IMR-90 (cell line): Measurements from ENCODE around the gene DENND6B. TPM values are rescaled to one million over a fixed set of nuclear protein-coding genes. Genes with fewer than 3 reads are reported as not detected.

Source experiments
- ATAC-seq: fragments of 200-7000 bp; cut with Tn5 transposase; 2 replicates; pipeline ENCODE4 v1.9.1; 2020; ENCODE audit warnings: low read depth, mild to moderate bottlenecking, moderate library complexity
- BruUV-seq: library from RNA; stranded (reverse); fragments of 400-500 nt; replicated peaks from 2 replicates; lab custom pipeline; 2021; lab: Mats Ljungman, UMichigan
- CTCF ChIA-PET: fragments of 300-600 bp; formaldehyde crosslinking; extraction: SDS; loops from one replicate; lab custom pipeline; 2021; ENCODE audit warnings: antibody characterized with exemption; lab: Yijun Ruan, JAX
- POLR2A ChIA-PET: fragments of 300-600 bp; sonication (Branson Sonifier 250); formaldehyde crosslinking; loops from one replicate; lab custom pipeline; 2022; ENCODE audit warnings: antibody characterized with exemption; ENCODE audit not compliant: unreplicated experiment; lab: Charles Lee
- DNase-seq: peaks from one replicate; pipeline ENCODE4 v3.0.0; 2013
- H2AFZ ChIP-seq: replicated peaks from 2 replicates; pipeline ENCODE3; 2013; ENCODE audit warnings: low read length, mild to moderate bottlenecking; ENCODE audit not compliant: poor library complexity
- H2AK5ac ChIP-seq: 2 replicates; pipeline ENCODE4 v1.6.1; 2013; ENCODE audit warnings: low read depth, low read length, inconsistent platforms
- H2AK9ac ChIP-seq: replicated peaks from 2 replicates; pipeline ENCODE3; 2013; ENCODE audit warnings: mild to moderate bottlenecking, low read depth, low read length, moderate library complexity; ENCODE audit not compliant: poor library complexity
- H2BK120ac ChIP-seq: 2 replicates; pipeline ENCODE4 v1.6.1; 2013; ENCODE audit warnings: low read depth, low read length, inconsistent platforms
- H2BK15ac ChIP-seq: 3 replicates; pipeline ENCODE4 v1.6.1; 2013; ENCODE audit warnings: low read depth, low read length, inconsistent platforms
- H2BK20ac ChIP-seq: 2 replicates; pipeline ENCODE4 v1.6.1; 2013; ENCODE audit warnings: low read depth, mild to moderate bottlenecking, inconsistent platforms, low read length, moderate library complexity
- H2BK5ac ChIP-seq: 2 replicates; pipeline ENCODE4 v1.6.1; 2013; ENCODE audit warnings: mild to moderate bottlenecking, low read depth, low read length, inconsistent platforms; ENCODE audit not compliant: poor library complexity, severe bottlenecking
- H3K14ac ChIP-seq: replicated peaks from 2 replicates; pipeline ENCODE4 v1.6.1; 2013; ENCODE audit warnings: low read depth, low read length, inconsistent platforms
- H3K18ac ChIP-seq: 2 replicates; pipeline ENCODE4 v1.6.1; 2013; ENCODE audit warnings: low read depth, low read length, control low read depth
- H3K23ac ChIP-seq: 2 replicates; pipeline ENCODE4 v1.6.1; 2013; ENCODE audit warnings: low read depth, low read length, inconsistent platforms
- H3K27ac ChIP-seq: 2 replicates; pipeline ENCODE4 v1.5.1; 2013; ENCODE audit warnings: mild to moderate bottlenecking, control low read depth, low read length; ENCODE audit not compliant: insufficient read depth
- H3K27me3 ChIP-seq: 2 replicates; pipeline ENCODE4 v1.6.1; 2013; ENCODE audit warnings: low read length; ENCODE audit not compliant: control insufficient read depth, insufficient read depth
- H3K36me3 ChIP-seq: 2 replicates; pipeline ENCODE4 v1.6.1; 2013; ENCODE audit warnings: low read length, mixed read lengths; ENCODE audit not compliant: control insufficient read depth, insufficient read depth
- H3K4ac ChIP-seq: 2 replicates; pipeline ENCODE4 v1.6.1; 2013; ENCODE audit warnings: low read depth, low read length, inconsistent platforms
- H3K4me1 ChIP-seq: 2 replicates; pipeline ENCODE4 v1.6.1; 2013; ENCODE audit warnings: low read length, mixed read lengths; ENCODE audit not compliant: control insufficient read depth, insufficient read depth
- H3K4me2 ChIP-seq: 2 replicates; pipeline ENCODE4 v1.6.1; 2013; ENCODE audit warnings: low read depth, mild to moderate bottlenecking, control low read depth, low read length, moderate library complexity
- H3K4me3 ChIP-seq: 2 replicates; pipeline ENCODE4 v1.5.1; 2013; ENCODE audit warnings: low read depth, mild to moderate bottlenecking, control low read depth, low read length, moderate library complexity; ENCODE audit not compliant: insufficient read depth
- H3K56ac ChIP-seq: 2 replicates; pipeline ENCODE4 v1.6.1; 2013; ENCODE audit warnings: low read length, inconsistent platforms; ENCODE audit not compliant: insufficient read depth; ENCODE audit errors: extremely low read depth
- H3K79me1 ChIP-seq, 2 experiments: 2 replicates each; pipeline ENCODE4 v1.6.1; 2013; ENCODE audit warnings: low read length in 2 of 2, inconsistent platforms in 1 of 2, low read depth in 1 of 2
- H3K9ac ChIP-seq: 2 replicates; pipeline ENCODE4 v1.6.1; 2013; ENCODE audit warnings: low read depth, low read length, control low read depth
- H3K9me1 ChIP-seq: 2 replicates; pipeline ENCODE4 v1.6.1; 2013; ENCODE audit warnings: low read length, inconsistent platforms; ENCODE audit not compliant: insufficient read depth
- H3K9me3 ChIP-seq: 2 replicates; pipeline ENCODE4 v1.6.1; 2013; ENCODE audit warnings: low read length; ENCODE audit not compliant: control insufficient read depth, insufficient read depth
- H4K20me1 ChIP-seq: 2 replicates; pipeline ENCODE4 v1.6.1; 2013; ENCODE audit warnings: low read length, inconsistent platforms; ENCODE audit not compliant: insufficient read depth
- H4K5ac ChIP-seq: 2 replicates; pipeline ENCODE4 v1.6.1; 2013; ENCODE audit warnings: mild to moderate bottlenecking, low read depth, low read length, control low read depth
- H4K8ac ChIP-seq, 2 experiments: 2 replicates each; pipeline ENCODE4 v1.6.1; 2013; ENCODE audit warnings: low read depth in 2 of 2, low read length in 2 of 2, control low read depth in 1 of 2, inconsistent platforms in 1 of 2
- H4K91ac ChIP-seq: 2 replicates; pipeline ENCODE4 v1.6.1; 2013; ENCODE audit warnings: low read depth, low read length, inconsistent platforms; ENCODE audit not compliant: insufficient read depth
- CEBPB ChIP-seq: IDR thresholded peaks from 2 replicates; pipeline ENCODE4 v1.6.1; 2012; ENCODE audit warnings: low read depth, low read length, improper control_type of control experiment
- CHD1 ChIP-seq: IDR thresholded peaks from 2 replicates; pipeline ENCODE4 v1.6.1; 2012; ENCODE audit warnings: low read depth, low read length, improper control_type of control experiment
- ELK1 ChIP-seq: fragments of 150-350 bp; IDR thresholded peaks from 2 replicates; pipeline ENCODE4 v1.6.1; 2016; ENCODE audit warnings: low read depth, mild to moderate bottlenecking, low read length, moderate library complexity, borderline replicate concordance
- MAFK ChIP-seq: IDR thresholded peaks from 2 replicates; pipeline ENCODE4 v1.6.1; 2012; ENCODE audit warnings: low read depth, low read length, improper control_type of control experiment
- MXI1 ChIP-seq: IDR thresholded peaks from 2 replicates; pipeline ENCODE4 v1.6.1; 2012; ENCODE audit warnings: low read depth, mild to moderate bottlenecking, low read length, moderate library complexity, borderline replicate concordance
- NFE2L2 ChIP-seq: fragments of 150-350 bp; IDR thresholded peaks from 2 replicates; pipeline ENCODE4 v1.6.1; 2016; ENCODE audit warnings: low read depth, mild to moderate bottlenecking, low read length
- POLR2A ChIP-seq: IDR thresholded peaks from 2 replicates; pipeline ENCODE4 v1.6.1; 2012; ENCODE audit warnings: mild to moderate bottlenecking, low read depth, low read length
- RCOR1 ChIP-seq: IDR thresholded peaks from 2 replicates; pipeline ENCODE4 v1.6.1; 2012; ENCODE audit warnings: mild to moderate bottlenecking, low read length, improper control_type of control experiment; ENCODE audit not compliant: insufficient replicate concordance
- RFX5 ChIP-seq: IDR thresholded peaks from 2 replicates; pipeline ENCODE4 v1.8.0; 2012; ENCODE audit warnings: low read depth, mild to moderate bottlenecking, low read length, moderate library complexity
- WGBS, 2 experiments: methylation state at CpG; one replicate each; pipeline versions ENCODE4 v1.1.5 to v1.1.7; 2013; ENCODE audit warnings: missing lambda C conversion rate in 2 of 2; ENCODE audit not compliant: insufficient read length in 1 of 2; ENCODE audit errors: extremely low coverage in 2 of 2; 5-methylcytosine and 5-hydroxymethylcytosine counted together
- dilution Hi-C: fragments of 300-500 bp; cut with HindIII; formaldehyde crosslinking; loops from one replicate; pipeline ENCODE4 v1.14.3; 2018; ENCODE audit warnings: low sequenced_read_pairs; ENCODE audit not compliant: unreplicated experiment
- in situ Hi-C: fragments of 300-500 bp; cut with MboI; formaldehyde crosslinking; loops from 3 replicates; pipeline ENCODE4 v1.14.3; 2019; ENCODE audit warnings: low sequenced_read_pairs, inconsistent platforms, mixed read lengths
- intact Hi-C: fragments of 100-400 bp; cut with micrococcal nuclease; formaldehyde crosslinking; loops from 2 replicates; pipeline ENCODE4 v1.10.0; 2022
- polyA plus RNA-seq, 3 experiments: library from polyadenylated mRNA; depleted of rRNA; stranded (reverse); fragments of >200 nt; gene quantifications; 2 replicates each; pipeline ENCODE4 v1.2.3, GENCODE V29; 2012; ENCODE audit warnings: low replicate concordance in 1 of 3
- total RNA-seq: library from RNA; depleted of rRNA; stranded (reverse); fragments of >200 nt; gene quantifications from 2 replicates; pipeline ENCODE4 v1.2.3, GENCODE V29; 2012

Gene DENND6B
- total and polyA plus RNA-seq, 2 of the 4 experiments (the other 2 are of a cell fraction), result 0.36 to 4.9 TPM

- H3K36me3 ChIP-seq, result no peaks in the 10 kb centered on the region
- no peak overlapping the region for H2AK5ac ChIP-seq
- no peak overlapping the region for H4K8ac ChIP-seq
- peak overlapping the region; percentile 73 for H3K4me2 ChIP-seq
- 78% methylated on average over 17 of the region's 37 CpGs; no CpG with 5 or more reads in 1 of the 2 experiments for WGBS, 2 experiments
- H3K27ac ChIP-seq, result no peak overlapping the region
- no peak overlapping the region for H3K18ac ChIP-seq
- no peak for TF ChIP-seq ELK1
- TF ChIP-seq CHD1, result no peak
- no peak for TF ChIP-seq RFX5
- no peak for TF ChIP-seq CEBPB
- TF ChIP-seq RCOR1, result no peak
- TF ChIP-seq MAFK, result no peak
- no peak for TF ChIP-seq POLR2A
- TF ChIP-seq MXI1, result no peak
- TF ChIP-seq NFE2L2, result no peak
- H3K9me3 ChIP-seq, result no peaks in the 10 kb centered on the region
- no peak overlapping the region for H2BK120ac ChIP-seq
- ATAC-seq (no peak), DNase-seq (no peak)
- H3K27me3 ChIP-seq, result no peaks in the 10 kb centered on the region
- intact Hi-C loops (no loop called here), in situ Hi-C loops (no loop called here), dilution Hi-C loops (no loop called here)
- no peak overlapping the region for H3K23ac ChIP-seq
- POLR2A ChIA-PET, result no interaction called here
- H2AFZ ChIP-seq, result no peak overlapping the region
- H3K56ac ChIP-seq, result no peak overlapping the region
- H4K91ac ChIP-seq, result no peak overlapping the region
- BruUV-seq, result no TSS peak
- H3K79me1 ChIP-seq, result peaks cover 0 to 3% of the 10 kb centered on the region in 2 experiments; a peak in 1 of 4 replicates
- H2BK20ac ChIP-seq, result no peak overlapping the region
- CTCF ChIA-PET, result no interaction called here
- H3K14ac ChIP-seq, result no peak overlapping the region
- no peak overlapping the region for H2BK5ac ChIP-seq
- no peak overlapping the region for H3K9ac ChIP-seq
- peaks cover 2% of the 10 kb centered on the region; the same call in 1 of the 2 replicates for H3K9me1 ChIP-seq
- H4K20me1 ChIP-seq, result peaks cover 12% of the 10 kb centered on the region
- no peak overlapping the region for H4K5ac ChIP-seq
- peaks cover 17% of the 10 kb centered on the region for H3K4me1 ChIP-seq
- no peak overlapping the region for H2AK9ac ChIP-seq
- H2BK15ac ChIP-seq, result no peak overlapping the region
- no peak overlapping the region for H3K4ac ChIP-seq
- H3K4me3 ChIP-seq, result no peak overlapping the region; the same call in 1 of the 2 replicates
These were observed 59.8 kb downstream of the DENND6B start for GRCh38 chr22:50266994-50267393.
